ENCODE measurements around the gene ANKRD11. TPM values are rescaled to one million over a fixed set of nuclear protein-coding genes. Genes with fewer than 3 reads are reported as not detected.
A peak's percentile ranks its signal among the peaks of the same experiment; 100 is the strongest.

The ANKRD11 gene
- total RNA-seq, 2 experiments from 2014 or later, result 144 to 145 TPM

DNA sequence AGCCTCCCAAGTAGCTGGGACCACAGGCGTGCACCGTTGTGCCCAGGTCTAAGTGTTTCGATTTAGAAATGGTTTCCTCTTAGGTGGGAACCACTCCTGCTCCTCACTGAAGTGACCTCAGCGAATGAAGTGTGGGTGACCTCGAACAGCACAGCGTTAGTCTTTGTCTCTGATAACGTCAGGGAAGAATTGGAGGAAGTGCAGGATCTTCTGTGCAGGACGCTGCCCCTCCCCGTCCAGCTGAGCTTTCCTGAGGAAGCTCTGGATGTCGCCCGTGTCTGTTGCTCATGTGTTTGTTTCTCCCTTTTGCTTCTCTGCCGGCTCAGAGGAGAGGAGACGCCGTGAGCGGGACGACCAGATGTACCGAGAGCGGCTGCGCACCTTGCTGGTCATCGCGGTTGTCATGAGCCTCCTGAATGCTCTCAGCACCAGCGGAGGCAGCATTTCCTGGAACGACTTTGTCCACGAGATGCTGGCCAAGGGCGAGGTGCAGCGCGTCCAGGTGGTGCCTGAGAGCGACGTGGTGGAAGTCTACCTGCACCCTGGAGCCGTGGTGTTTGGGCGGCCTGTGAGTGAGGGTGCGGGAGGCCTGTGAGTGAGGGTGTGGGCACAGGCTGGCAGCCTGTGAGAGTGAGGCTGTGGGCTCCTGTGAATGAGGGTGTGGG, 33.5 kb upstream of the ANKRD11 start:
- H3K27ac Mint-ChIP-seq, result no peak overlapping the region
- H3K36me3 Mint-ChIP-seq (ENCODE audit: low read depth), result peaks cover 41% of the 10 kb centered on the region
- H3K9me3 Mint-ChIP-seq (ENCODE audit: low read depth), result no peaks in the 10 kb centered on the region
- no peak overlapping the region for H3K4me3 Mint-ChIP-seq
- intact Hi-C loops (cut with DNase I, micrococcal nuclease), result no loop called here
- no peak for DNase-seq
- H3K27me3 Mint-ChIP-seq, result no peaks in the 10 kb centered on the region
- H3K4me1 Mint-ChIP-seq, result no peaks in the 10 kb centered on the region
- ChIA-PET POLR2A (no interaction called here), CTCF (no interaction called here)
- no peak for ATAC-seq

DNA sequence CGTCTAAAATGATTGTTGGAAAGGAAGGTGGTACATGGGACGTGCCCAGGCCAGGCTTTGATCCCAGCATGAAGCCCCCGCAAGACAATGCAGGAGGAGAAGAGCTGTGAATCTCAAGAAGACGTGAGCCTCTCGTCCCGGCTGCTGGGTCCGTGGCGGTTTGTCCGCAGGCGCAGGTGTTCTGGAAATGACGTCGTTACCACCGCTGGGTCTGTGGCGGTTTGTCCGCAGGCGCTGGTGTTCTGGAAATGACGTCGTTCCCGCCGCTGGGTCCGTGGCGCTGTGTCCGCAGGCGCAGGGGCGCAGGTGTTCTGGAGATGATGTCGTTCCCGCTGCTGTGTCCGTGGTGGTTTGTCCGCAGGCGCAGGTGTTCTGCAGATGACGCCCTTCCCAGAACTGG, 31.9 kb upstream of the ANKRD11 start:
- Mint-ChIP-seq H3K27me3 (no peaks in the 10 kb centered on the region), H3K9me3 (ENCODE audit: low read depth) (no peaks in the 10 kb centered on the region), H3K36me3 (ENCODE audit: low read depth) (peaks cover 48% of the 10 kb centered on the region), H3K4me1 (no peaks in the 10 kb centered on the region), H3K4me3 (no peak overlapping the region), H3K27ac (no peak overlapping the region)
- ChIA-PET POLR2A (no interaction called here), CTCF (no interaction called here)
- ATAC-seq, result no peak
- intact Hi-C loops (cut with DNase I, micrococcal nuclease), result no loop called here
- DNase-seq, result no peak

DNA sequence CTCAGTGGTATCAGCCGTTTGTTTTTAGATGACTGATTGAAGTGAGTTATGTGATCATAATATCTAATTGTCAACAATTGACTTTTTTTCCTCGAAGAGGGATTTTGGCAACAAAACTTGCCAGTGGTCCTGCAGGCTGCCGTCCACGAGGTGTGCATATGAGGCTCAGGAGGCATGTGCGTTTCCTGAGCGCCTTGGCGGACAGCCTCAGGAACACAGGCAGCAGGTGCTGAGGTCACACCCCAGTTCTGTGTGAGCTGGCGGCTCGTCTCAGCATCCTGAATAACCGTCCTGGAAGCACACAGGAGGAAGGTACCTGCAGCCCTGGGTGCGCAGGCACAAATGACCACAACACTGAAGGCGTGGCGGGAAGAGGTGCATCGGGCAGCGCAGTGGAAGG, 29.5 kb upstream of the ANKRD11 start:
- H3K36me3 Mint-ChIP-seq (ENCODE audit: low read depth), result peaks cover 39% of the 10 kb centered on the region
- H3K27me3 Mint-ChIP-seq, result no peaks in the 10 kb centered on the region
- H3K4me3 Mint-ChIP-seq, result no peak overlapping the region
- H3K4me1 Mint-ChIP-seq, result no peaks in the 10 kb centered on the region
- POLR2A ChIA-PET, result no interaction called here
- ATAC-seq (no peak), DNase-seq (no peak)
- intact Hi-C loops (cut with DNase I, micrococcal nuclease), result no loop called here
- CTCF ChIA-PET, result interaction anchor here (0.7 kb wide), 1 partner anchor 147 kb away, joined by 3 read pairs; no protein-coding TSS in a partner anchor
- no peaks in the 10 kb centered on the region for H3K9me3 Mint-ChIP-seq (ENCODE audit: low read depth)
- no peak overlapping the region for H3K27ac Mint-ChIP-seq

DNA sequence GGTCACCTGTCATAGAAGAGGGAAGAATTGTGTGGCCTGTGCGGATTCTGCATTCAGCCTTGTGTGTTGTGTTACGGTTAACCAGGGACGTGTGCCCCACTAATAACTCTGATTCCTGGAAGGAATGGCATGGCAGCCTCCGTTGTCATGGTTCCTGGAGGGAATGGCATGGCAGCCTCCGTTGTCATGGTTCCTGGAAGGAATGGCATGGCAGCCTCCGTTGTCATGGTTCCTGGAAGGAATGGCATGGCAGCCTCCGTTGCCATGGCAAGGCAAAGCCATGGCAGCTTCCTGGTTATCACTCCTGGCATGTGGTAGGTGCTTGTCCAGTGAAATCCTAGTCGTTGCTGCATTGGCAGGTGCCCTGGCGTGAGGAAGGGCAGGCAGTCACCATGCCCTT, 26.8 kb upstream of the ANKRD11 start:
- DNase-seq (no peak), ATAC-seq (no peak)
- ChIA-PET POLR2A (interaction anchor here (0.6 kb wide), 1 partner anchor 704 kb away, joined by 8 read pairs; no protein-coding TSS in a partner anchor), CTCF (interaction anchor here (0.6 kb wide), 1 partner anchor 16 kb away, joined by 3 read pairs; no protein-coding TSS in a partner anchor)
- no peak overlapping the region for H3K27ac Mint-ChIP-seq
- no peak overlapping the region for H3K4me3 Mint-ChIP-seq
- no peaks in the 10 kb centered on the region for H3K4me1 Mint-ChIP-seq
- no peaks in the 10 kb centered on the region for H3K9me3 Mint-ChIP-seq (ENCODE audit: low read depth)
- intact Hi-C loops (cut with DNase I, micrococcal nuclease), result no loop called here
- no peaks in the 10 kb centered on the region for H3K27me3 Mint-ChIP-seq
- peaks cover 35% of the 10 kb centered on the region for H3K36me3 Mint-ChIP-seq (ENCODE audit: low read depth)

DNA sequence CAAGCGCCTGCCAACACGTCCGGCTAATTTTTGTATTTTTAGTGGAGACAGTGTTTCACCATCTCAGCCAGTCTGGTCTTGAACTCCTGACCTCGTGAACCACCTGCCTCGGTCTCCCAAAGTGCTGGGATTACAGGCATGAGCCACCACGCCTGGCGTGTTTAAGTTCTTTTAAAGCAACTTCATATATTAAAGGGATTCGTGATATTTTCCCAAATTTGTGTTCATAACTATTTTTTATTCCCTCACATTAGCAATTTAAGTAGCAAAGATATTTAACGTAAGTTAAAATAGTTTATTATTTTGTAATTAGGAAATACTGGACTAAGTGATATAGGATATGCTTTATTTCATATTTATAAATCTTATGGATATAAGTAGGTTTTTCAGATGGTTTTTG, 22.1 kb upstream of the ANKRD11 start:
- no peak for DNase-seq
- peaks cover 19% of the 10 kb centered on the region for H3K36me3 Mint-ChIP-seq (ENCODE audit: low read depth)
- no peaks in the 10 kb centered on the region for H3K27me3 Mint-ChIP-seq
- H3K4me1 Mint-ChIP-seq, result peaks cover 6% of the 10 kb centered on the region
- ChIA-PET POLR2A (interaction anchor here (0.8 kb wide), 1 partner anchor 24 kb away, joined by 3 read pairs; no protein-coding TSS in a partner anchor), CTCF (interaction anchor here (0.6 kb wide), 1 partner anchor 17 kb away, joined by 3 read pairs; no protein-coding TSS in a partner anchor)
- H3K4me3 Mint-ChIP-seq, result no peak overlapping the region
- H3K9me3 Mint-ChIP-seq (ENCODE audit: low read depth), result no peaks in the 10 kb centered on the region
- no peak overlapping the region for H3K27ac Mint-ChIP-seq
- intact Hi-C loops (cut with DNase I, micrococcal nuclease), result no loop called here
- no peak for ATAC-seq

DNA sequence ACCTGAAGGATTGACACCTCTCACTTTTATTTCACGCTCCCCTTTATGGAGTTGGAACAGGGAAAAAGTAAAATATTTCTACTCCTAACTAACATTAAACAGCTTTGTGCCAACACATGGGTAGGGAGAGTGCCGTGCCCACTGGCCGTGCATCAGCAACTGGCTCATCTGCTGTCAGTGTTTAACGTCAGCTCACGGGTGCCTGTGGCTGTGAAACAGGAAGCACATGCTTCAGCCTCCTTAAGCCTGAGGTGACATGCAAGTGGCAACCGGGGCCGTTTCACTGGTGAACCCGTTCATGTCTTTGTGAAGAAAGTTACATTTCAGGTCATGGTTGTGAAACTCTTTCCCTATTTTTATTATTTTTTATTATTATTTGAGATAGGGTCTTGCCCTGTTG, 21.0 kb upstream of the ANKRD11 start:
- H3K36me3 Mint-ChIP-seq (ENCODE audit: low read depth), result peaks cover 13% of the 10 kb centered on the region
- H3K4me1 Mint-ChIP-seq, result peaks cover 16% of the 10 kb centered on the region
- POLR2A ChIA-PET, result interaction anchor here (0.8 kb wide), 1 partner anchor 23 kb away, joined by 3 read pairs; no protein-coding TSS in a partner anchor
- no peak overlapping the region for H3K4me3 Mint-ChIP-seq
- H3K27me3 Mint-ChIP-seq, result no peaks in the 10 kb centered on the region
- peak overlapping the region; percentile 63 for H3K27ac Mint-ChIP-seq
- ATAC-seq, result no peak
- CTCF ChIA-PET, result interaction anchor here (0.6 kb wide), 1 partner anchor 805 kb away, joined by 3 read pairs; the partner anchor contains the start of gene CTU2
- DNase-seq, result no peak
- intact Hi-C loops (cut with DNase I, micrococcal nuclease), result no loop called here
- H3K9me3 Mint-ChIP-seq (ENCODE audit: low read depth), result no peaks in the 10 kb centered on the region

DNA sequence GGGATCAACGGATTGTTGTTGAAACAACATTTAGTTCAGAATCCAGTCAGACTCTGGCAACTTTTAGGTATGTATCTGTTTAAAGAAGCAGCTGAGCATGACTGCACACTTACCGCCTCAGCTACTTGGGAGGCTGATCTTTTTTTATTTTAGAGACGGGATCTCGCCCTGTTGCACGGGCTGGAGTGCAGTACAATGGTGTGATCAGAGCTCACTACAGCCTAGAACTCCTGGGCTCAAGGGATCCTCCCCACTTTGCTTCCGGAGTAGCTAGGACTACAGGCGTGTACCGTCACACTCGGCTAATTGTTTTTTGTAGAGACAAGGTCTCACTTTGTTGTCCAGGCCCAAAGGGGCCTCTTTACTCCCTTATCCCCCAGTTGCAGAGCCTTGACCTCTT, 20.2 kb upstream of the ANKRD11 start:
- CTCF ChIA-PET, result no interaction called here
- H3K4me3 Mint-ChIP-seq, result peak overlapping the region; percentile 90
- intact Hi-C loops (cut with DNase I, micrococcal nuclease), result no loop called here
- H3K27ac Mint-ChIP-seq, result no peak overlapping the region
- no peaks in the 10 kb centered on the region for H3K27me3 Mint-ChIP-seq
- peaks cover 13% of the 10 kb centered on the region for H3K36me3 Mint-ChIP-seq (ENCODE audit: low read depth)
- no peak for DNase-seq
- ATAC-seq, result no peak
- H3K4me1 Mint-ChIP-seq, result peaks cover 24% of the 10 kb centered on the region
- POLR2A ChIA-PET, result no interaction called here
- no peaks in the 10 kb centered on the region for H3K9me3 Mint-ChIP-seq (ENCODE audit: low read depth)

DNA sequence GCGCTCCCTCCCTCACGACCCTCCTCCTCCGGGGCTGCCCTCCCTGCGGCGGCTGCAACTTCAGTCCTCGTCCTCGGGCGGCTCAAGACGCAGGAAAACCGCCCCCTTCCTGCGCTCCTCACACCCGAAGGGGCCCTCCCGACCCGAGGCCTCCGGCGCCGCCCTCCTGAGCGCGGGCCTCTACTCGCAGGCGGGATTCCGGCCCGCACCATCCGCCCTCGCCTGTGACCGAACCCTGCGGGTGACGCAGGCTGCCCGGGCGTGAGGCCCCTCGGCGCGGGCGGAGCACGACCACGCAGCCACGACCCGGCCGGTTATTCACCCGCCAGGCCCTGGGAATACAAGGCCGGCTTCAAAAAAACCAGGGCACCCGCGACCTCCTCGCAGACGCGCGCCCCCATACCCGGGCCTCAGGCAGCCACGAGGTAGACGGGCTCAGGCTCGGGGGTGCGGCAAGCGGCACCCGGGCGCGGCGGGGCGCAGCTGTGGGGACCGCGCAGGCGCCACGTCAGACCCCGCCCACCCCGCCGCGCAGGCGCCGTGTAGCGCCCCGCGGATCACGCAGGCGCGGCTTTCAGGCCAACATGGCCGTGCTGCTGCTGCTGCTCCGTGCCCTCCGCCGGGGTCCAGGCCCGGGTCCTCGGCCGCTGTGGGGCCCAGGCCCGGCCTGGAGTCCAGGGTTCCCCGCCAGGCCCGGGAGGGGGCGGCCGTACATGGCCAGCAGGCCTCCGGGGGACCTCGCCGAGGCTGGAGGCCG, 17.7 kb upstream of the ANKRD11 start, which contains the start of gene SPG7:
SPG7 (plus strand) TSS at position 570 of the 757 bp plus-strand sequence; CDS start at position 585, 15 bp downstream.
- ATAC-seq (peak; percentile 74), DNase-seq (peak; percentile 94)
- Mint-ChIP-seq H3K36me3 (ENCODE audit: low read depth) (peaks cover 9% of the 10 kb centered on the region), H3K27ac (peak within 1 kb of the TSS; percentile 97), H3K27me3 (no peaks in the 10 kb centered on the region), H3K4me1 (peaks cover 31% of the 10 kb centered on the region), H3K9me3 (ENCODE audit: low read depth) (no peaks in the 10 kb centered on the region), H3K4me3 (peak within 1 kb of the TSS; percentile 90)
- intact Hi-C loops (cut with DNase I, micrococcal nuclease), result loop anchor here (1.0 to 10.0 kb wide), 13 partner anchors 18 to 723 kb away; partner anchors contain the start of genes ACSF3 (in 1 of the 2), ANKRD11 (in 1 of the 2), FANCA (in 1 of the 2) and PIEZO1 (in 1 of the 2)
- ChIA-PET POLR2A (interaction anchor here (0.6 to 1.6 kb wide), 6 partner anchors 19 to 196 kb away, joined by 3 to 7 read pairs (median 4); no protein-coding TSS in a partner anchor), CTCF (interaction anchor here (0.6 to 1.3 kb wide), 6 partner anchors 41 to 192 kb away, joined by 3 to 4 read pairs (median 3); no protein-coding TSS in a partner anchor)

DNA sequence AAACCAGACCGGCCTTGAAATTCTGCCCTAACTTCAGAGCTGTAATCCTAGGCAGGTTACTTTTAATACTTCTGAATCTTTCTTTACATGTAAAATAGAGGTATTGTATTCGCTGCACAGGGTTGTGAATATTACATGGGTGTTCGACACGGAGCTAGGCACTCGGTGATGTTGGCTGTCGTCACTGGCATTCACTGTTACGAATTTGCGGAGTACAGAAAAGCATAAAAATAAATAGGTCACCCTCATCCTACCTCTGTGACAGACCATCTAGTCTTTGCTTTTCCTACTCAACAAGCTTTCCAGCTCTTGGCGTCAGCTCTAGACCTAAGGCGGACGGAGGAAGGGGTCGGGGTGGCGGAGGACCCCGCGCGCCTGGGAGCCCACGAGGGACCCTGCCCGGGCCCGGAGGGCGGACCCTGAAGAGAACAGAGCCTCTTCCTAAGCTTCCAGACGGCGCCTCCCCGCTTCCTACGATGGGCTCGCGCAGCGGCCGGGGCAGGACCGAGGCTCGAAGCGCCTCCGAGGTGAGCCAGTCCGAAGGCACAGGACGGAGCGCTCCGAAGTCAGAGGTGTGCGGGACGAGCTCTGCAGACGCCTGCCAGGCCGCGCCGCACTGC, 17.0 kb upstream of the ANKRD11 start:
- POLR2A ChIA-PET, result interaction anchor here (0.6 to 1.6 kb wide), 5 partner anchors 18 to 191 kb away, joined by 3 to 7 read pairs (median 4); no protein-coding TSS in a partner anchor
- H3K36me3 Mint-ChIP-seq (ENCODE audit: low read depth), result peaks cover 6% of the 10 kb centered on the region
- CTCF ChIA-PET, result interaction anchor here (0.5 to 1.3 kb wide), 4 partner anchors 61 to 287 kb away, joined by 3 read pairs; no protein-coding TSS in a partner anchor
- peaks cover 31% of the 10 kb centered on the region for H3K4me1 Mint-ChIP-seq
- peak overlapping the region; percentile 90 for H3K4me3 Mint-ChIP-seq
- H3K27ac Mint-ChIP-seq, result peak overlapping the region; percentile 97
- H3K27me3 Mint-ChIP-seq, result no peaks in the 10 kb centered on the region
- no peaks in the 10 kb centered on the region for H3K9me3 Mint-ChIP-seq (ENCODE audit: low read depth)
- intact Hi-C loops (cut with DNase I, micrococcal nuclease), result loop anchor here (2.0 to 10.0 kb wide), 7 partner anchors 175 to 723 kb away; partner anchors contain the start of genes ACSF3 (in 1 of the 2), FANCA (in 1 of the 2) and PIEZO1 (in 1 of the 2)
- DNase-seq (peak; percentile 27), ATAC-seq (no peak)

DNA sequence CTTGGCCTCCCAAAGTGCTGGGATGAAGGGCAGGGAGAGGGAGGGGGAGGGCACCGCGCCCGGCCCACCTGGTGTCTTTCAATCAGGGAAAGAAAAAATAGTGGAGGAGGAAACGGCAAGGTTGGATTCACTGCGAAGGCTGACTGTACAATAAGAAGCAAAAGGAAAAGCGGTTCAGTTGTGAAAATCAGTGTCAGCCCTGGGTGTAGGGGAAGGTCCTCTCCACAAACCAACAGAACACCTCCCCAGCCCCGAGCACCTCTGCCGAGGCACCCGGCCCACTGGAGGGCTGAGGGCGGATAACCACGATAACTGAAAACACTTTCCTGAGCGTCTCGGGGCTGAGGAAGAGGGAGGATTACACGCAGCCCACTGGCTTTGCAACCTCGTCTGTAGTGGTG, 16.4 kb upstream of the ANKRD11 start:
- intact Hi-C loops (cut with DNase I, micrococcal nuclease), result loop anchor here (2.0 to 10.0 kb wide), 7 partner anchors 174 to 722 kb away; partner anchors contain the start of genes ACSF3 (in 1 of the 2), FANCA (in 1 of the 2) and PIEZO1 (in 1 of the 2)
- H3K4me1 Mint-ChIP-seq, result peaks cover 31% of the 10 kb centered on the region
- peak overlapping the region; percentile 97 for H3K27ac Mint-ChIP-seq
- H3K27me3 Mint-ChIP-seq, result no peaks in the 10 kb centered on the region
- CTCF ChIA-PET, result interaction anchor here (0.5 to 1.3 kb wide), 3 partner anchors 60 to 286 kb away, joined by 3 read pairs; no protein-coding TSS in a partner anchor
- ATAC-seq (no peak), DNase-seq (peak; percentile 43)
- H3K9me3 Mint-ChIP-seq (ENCODE audit: low read depth), result no peaks in the 10 kb centered on the region
- peak overlapping the region; percentile 90 for H3K4me3 Mint-ChIP-seq
- POLR2A ChIA-PET, result interaction anchor here (1.1 kb wide), 1 partner anchor 18 kb away, joined by 7 read pairs; no protein-coding TSS in a partner anchor
- H3K36me3 Mint-ChIP-seq (ENCODE audit: low read depth), result peaks cover 4% of the 10 kb centered on the region

Measured in activated CD4-positive, alpha-beta T cell treated with anti-CD3 and anti-CD28 coated beads for 36 hours (primary cell).